Thyroid gland (tissue), 4 donors: ENCODE data around the gene CSNK2A1.

Source experiments
- POLR2A ChIP-seq, 2 donors: fragments of 450-650 bp; IDR thresholded peaks; one replicate each; pipeline ENCODE4 v1.6.1; 2017; ENCODE audit warnings: antibody characterized with exemption in 2 of 2, mild to moderate bottlenecking in 2 of 2, moderate library complexity in 1 of 2
- TF ChIP-seq, protein P1 (sequence below), 6 experiments: fragments of 200-600 bp in 3 of 6; fragments of 450-650 bp in 3 of 6; sonication (generic) in 3 of 6; IDR thresholded peaks; one replicate each; pipeline ENCODE4 v1.5.1; 2016 to 2019; ENCODE audit warnings: antibody characterized with exemption in 6 of 6, mild to moderate bottlenecking in 2 of 6, inconsistent platforms in 1 of 6, moderate library complexity in 1 of 6

DNA sequence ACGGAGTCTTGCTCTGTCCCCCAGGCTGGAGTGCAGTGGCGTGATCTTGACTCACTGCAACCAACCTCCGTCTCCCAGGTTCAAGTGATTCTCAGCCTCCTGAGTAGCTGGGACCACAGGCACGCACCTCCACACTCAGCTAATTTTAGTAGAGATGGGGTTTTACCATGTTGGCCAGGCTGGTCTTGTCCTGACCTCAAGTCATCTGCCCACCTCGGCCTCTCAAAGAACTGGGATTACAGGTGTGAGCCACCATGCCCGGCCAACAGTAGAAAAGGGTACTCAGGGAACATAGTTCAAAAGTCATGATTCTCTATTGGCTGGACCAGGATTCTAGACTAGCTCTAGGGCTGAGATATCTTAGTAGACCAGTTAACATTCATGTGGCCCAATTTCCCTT is 5.6 kb downstream of the CSNK2A1 start:
- no peak for TF ChIP-seq POLR2A (IDR thresholded peaks at IDR 0.05)
- TF ChIP-seq, protein P1, sequence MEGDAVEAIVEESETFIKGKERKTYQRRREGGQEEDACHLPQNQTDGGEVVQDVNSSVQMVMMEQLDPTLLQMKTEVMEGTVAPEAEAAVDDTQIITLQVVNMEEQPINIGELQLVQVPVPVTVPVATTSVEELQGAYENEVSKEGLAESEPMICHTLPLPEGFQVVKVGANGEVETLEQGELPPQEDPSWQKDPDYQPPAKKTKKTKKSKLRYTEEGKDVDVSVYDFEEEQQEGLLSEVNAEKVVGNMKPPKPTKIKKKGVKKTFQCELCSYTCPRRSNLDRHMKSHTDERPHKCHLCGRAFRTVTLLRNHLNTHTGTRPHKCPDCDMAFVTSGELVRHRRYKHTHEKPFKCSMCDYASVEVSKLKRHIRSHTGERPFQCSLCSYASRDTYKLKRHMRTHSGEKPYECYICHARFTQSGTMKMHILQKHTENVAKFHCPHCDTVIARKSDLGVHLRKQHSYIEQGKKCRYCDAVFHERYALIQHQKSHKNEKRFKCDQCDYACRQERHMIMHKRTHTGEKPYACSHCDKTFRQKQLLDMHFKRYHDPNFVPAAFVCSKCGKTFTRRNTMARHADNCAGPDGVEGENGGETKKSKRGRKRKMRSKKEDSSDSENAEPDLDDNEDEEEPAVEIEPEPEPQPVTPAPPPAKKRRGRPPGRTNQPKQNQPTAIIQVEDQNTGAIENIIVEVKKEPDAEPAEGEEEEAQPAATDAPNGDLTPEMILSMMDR (IDR thresholded peaks at IDR 0.05), result no peak
